Tibial nerve (tissue), 4 donors: Measurements from ENCODE around the gene USP37.

ENCODE experiments used
- EP300 ChIP-seq, 2 donors: sonication (generic); formaldehyde crosslinking; IDR thresholded peaks; one replicate each; pipeline ENCODE4 v1.6.1; 2017; ENCODE audit warnings: antibody characterized with exemption in 2 of 2, mild to moderate bottlenecking in 1 of 2
- POLR2A ChIP-seq, 2 donors: fragments of 450-650 bp; IDR thresholded peaks; one replicate each; pipeline ENCODE4 v1.6.1; 2017; ENCODE audit warnings: antibody characterized with exemption in 2 of 2, mild to moderate bottlenecking in 2 of 2, moderate library complexity in 2 of 2
- TF ChIP-seq, protein P1 (sequence below), 5 experiments: fragments of 200-600 bp in 3 of 5; fragments of 450-650 bp in 2 of 5; sonication (generic) in 3 of 5; IDR thresholded peaks; one replicate each; pipeline ENCODE4 v1.5.1; 2016 to 2019; ENCODE audit warnings: antibody characterized with exemption in 5 of 5, mild to moderate bottlenecking in 3 of 5, moderate library complexity in 2 of 5

DNA sequence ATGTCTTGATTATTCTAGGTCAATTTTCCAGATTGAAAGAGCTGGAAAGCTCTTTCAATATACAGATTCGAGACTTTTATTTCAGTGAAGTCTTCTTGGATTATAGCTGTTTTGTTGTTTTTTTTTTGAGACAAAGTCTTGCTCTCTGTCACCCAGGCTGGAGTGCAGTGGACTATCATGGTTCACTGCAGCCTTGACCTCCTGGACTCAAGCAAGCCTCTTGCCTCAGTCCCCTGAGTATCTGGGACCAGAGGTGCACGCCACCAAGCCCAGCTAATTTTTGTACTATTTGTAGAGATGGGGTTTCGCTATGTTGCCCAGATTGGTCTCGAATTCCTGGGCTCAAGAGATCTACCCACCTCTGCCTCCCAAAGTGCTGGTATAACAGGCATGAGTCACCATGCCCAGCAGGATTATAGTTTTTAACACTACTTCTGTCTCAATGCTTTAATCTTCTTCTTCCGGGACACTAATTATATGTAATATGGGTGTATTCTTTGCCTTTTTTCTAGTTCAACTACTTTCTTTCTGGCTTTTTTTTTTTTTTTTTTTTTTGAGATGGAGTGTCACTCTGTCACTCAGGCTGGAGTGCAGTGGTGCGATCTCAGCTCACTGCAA is 62.3 kb downstream of the USP37 start:
- TF ChIP-seq, protein P1, sequence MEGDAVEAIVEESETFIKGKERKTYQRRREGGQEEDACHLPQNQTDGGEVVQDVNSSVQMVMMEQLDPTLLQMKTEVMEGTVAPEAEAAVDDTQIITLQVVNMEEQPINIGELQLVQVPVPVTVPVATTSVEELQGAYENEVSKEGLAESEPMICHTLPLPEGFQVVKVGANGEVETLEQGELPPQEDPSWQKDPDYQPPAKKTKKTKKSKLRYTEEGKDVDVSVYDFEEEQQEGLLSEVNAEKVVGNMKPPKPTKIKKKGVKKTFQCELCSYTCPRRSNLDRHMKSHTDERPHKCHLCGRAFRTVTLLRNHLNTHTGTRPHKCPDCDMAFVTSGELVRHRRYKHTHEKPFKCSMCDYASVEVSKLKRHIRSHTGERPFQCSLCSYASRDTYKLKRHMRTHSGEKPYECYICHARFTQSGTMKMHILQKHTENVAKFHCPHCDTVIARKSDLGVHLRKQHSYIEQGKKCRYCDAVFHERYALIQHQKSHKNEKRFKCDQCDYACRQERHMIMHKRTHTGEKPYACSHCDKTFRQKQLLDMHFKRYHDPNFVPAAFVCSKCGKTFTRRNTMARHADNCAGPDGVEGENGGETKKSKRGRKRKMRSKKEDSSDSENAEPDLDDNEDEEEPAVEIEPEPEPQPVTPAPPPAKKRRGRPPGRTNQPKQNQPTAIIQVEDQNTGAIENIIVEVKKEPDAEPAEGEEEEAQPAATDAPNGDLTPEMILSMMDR (IDR thresholded peaks at IDR 0.05) = no peak
- TF ChIP-seq EP300 (IDR thresholded peaks at IDR 0.05) (no peak), POLR2A (IDR thresholded peaks at IDR 0.05) (no peak)
